ENCODE results near the gene RIMS1. TPM values are rescaled to one million over a fixed set of nuclear protein-coding genes. Genes with fewer than 3 reads are reported as not detected.
A peak's percentile ranks its signal among the peaks of the same experiment; 100 is the strongest.

Gene RIMS1
- total RNA-seq, 4 donors from 2014 or later, result 0.10 to 1.4 (median 1.1) TPM; not detected in 1

DNA sequence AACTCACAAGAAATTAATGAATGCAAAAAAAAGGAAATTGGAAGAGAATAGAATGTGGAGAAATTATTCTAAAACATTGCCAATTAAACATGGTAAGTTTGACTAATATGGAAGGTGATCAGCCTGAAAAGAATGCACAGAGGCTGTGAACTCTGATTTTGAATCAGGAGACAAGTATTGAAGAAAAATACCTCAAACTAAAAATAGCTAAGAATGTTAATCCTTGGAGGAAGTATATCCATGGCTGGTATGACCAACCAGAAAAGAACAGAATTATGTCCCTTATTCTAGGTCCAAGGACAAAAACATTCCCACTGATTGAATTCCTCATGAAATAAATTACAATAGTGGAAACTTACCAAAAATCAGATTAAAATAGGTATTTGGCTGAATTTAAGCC lies 7.3 kb upstream of the RIMS1 start:
- DNase-seq (no peak), ATAC-seq (no peak)
- no peaks in the 10 kb centered on the region for H3K27me3 ChIP-seq
- intact Hi-C loops (cut with DNase I; ENCODE audit: low total_unique reads) (no loop called here), in situ Hi-C loops (cut with MboI; ENCODE audit: low sequenced_read_pairs in 4 of 4) (no loop called here)
- no peaks in the 10 kb centered on the region for H3K36me3 ChIP-seq
- no peaks in the 10 kb centered on the region for H3K9me3 ChIP-seq
- TF ChIP-seq, protein P1, sequence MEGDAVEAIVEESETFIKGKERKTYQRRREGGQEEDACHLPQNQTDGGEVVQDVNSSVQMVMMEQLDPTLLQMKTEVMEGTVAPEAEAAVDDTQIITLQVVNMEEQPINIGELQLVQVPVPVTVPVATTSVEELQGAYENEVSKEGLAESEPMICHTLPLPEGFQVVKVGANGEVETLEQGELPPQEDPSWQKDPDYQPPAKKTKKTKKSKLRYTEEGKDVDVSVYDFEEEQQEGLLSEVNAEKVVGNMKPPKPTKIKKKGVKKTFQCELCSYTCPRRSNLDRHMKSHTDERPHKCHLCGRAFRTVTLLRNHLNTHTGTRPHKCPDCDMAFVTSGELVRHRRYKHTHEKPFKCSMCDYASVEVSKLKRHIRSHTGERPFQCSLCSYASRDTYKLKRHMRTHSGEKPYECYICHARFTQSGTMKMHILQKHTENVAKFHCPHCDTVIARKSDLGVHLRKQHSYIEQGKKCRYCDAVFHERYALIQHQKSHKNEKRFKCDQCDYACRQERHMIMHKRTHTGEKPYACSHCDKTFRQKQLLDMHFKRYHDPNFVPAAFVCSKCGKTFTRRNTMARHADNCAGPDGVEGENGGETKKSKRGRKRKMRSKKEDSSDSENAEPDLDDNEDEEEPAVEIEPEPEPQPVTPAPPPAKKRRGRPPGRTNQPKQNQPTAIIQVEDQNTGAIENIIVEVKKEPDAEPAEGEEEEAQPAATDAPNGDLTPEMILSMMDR (IDR thresholded peaks at IDR 0.05 in 4 of 5, conservative IDR thresholded peaks at IDR 0.05 in 1 of 5), result no peak
- no peak for TF ChIP-seq POLR2A (IDR thresholded peaks at IDR 0.05)
- no peaks in the 10 kb centered on the region for H3K4me1 ChIP-seq
- H3K27ac ChIP-seq, result no peak overlapping the region
- H3K4me3 ChIP-seq, result no peak overlapping the region

DNA sequence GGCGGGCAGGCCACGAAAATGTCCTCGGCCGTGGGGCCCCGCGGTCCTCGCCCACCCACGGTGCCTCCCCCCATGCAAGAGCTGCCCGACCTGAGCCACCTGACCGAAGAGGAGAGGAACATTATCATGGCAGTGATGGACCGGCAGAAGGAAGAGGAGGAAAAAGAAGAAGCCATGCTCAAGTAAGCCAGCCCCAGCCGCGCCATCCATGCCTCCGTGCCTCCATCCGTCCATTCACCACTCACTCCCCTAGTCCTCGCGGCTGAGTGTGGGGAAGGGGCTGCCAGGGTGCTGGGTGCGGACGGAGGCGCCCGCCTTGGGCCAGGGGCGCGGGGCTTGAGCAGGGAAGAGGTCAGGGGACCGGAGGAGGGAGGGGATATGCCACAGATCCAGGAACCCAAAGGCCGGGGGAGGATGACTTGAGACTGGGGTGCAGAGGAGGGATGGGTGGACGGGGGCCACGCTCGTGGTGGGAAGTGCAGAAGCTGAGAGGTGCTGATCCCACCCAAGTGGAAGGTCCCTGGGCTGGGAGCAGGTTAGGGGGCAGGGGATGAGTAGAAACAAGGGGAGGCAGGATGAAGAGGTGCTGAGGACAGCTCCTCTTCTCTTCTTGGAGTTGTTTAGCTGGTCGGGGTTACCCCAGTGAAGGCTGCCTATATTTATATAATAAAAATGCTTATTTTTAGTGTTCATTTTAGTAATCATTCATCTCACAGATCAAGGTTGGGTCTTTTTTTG lies 825 bp downstream of the RIMS1 start:
- no peak for ATAC-seq
- peaks cover 11 to 20% (median 19%) of the 10 kb centered on the region in 3 donors for H3K27me3 ChIP-seq
- peaks cover 0 to 3% of the 10 kb centered on the region in 2 donors for H3K4me1 ChIP-seq
- H3K4me3 ChIP-seq, result peak overlapping the region in 3 of 4 donors; percentile 31 to 34 (median 34)
- no peak for DNase-seq
- intact Hi-C loops (cut with DNase I; ENCODE audit: low total_unique reads) (no loop called here), in situ Hi-C loops (cut with MboI; ENCODE audit: low sequenced_read_pairs in 4 of 4) (no loop called here)
- H3K36me3 ChIP-seq, result no peaks in the 10 kb centered on the region
- H3K9me3 ChIP-seq, result no peaks in the 10 kb centered on the region
- no peak for TF ChIP-seq POLR2A (IDR thresholded peaks at IDR 0.05)
- TF ChIP-seq, protein P1 (IDR thresholded peaks at IDR 0.05 in 4 of 5, conservative IDR thresholded peaks at IDR 0.05 in 1 of 5), result no peak
- H3K27ac ChIP-seq, result no peak overlapping the region

DNA sequence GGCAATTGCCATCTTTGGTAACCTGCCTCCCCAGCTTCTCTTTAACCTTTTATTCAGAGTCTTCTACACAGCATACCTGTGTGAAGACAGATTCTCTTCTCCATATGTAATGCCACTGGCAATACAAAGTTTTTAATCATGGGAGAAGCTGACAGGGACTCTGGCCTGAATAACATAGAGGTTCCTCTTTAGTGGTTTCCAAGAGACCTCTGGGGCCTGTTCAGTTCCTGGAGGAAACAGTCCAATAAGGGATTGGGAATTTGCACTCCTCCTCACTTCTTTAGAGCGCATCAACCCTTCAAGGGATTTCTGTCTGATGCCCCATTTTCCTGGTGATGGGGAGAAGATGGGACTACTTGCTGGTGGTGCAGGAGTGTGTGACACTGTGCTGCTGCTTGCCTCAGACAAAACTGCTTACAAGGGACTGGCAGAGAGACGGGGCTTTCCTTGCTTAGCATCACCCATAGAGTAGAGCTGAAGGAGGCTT lies 1.4 kb downstream of the RIMS1 start:
- Histone ChIP-seq H3K4me1 (peaks cover 0 to 3% of the 10 kb centered on the region in 2 donors), H3K9me3 (no peaks in the 10 kb centered on the region), H3K4me3 (no peak overlapping the region), H3K27me3 (peaks cover 11 to 20% (median 19%) of the 10 kb centered on the region in 3 donors), H3K36me3 (no peaks in the 10 kb centered on the region), H3K27ac (no peak overlapping the region)
- DNase-seq (no peak), ATAC-seq (no peak)
- intact Hi-C loops (cut with DNase I; ENCODE audit: low total_unique reads) (no loop called here), in situ Hi-C loops (cut with MboI; ENCODE audit: low sequenced_read_pairs in 4 of 4) (no loop called here)
- TF ChIP-seq POLR2A (IDR thresholded peaks at IDR 0.05), result no peak
- TF ChIP-seq, protein P1 (IDR thresholded peaks at IDR 0.05 in 4 of 5, conservative IDR thresholded peaks at IDR 0.05 in 1 of 5), result no peak

DNA sequence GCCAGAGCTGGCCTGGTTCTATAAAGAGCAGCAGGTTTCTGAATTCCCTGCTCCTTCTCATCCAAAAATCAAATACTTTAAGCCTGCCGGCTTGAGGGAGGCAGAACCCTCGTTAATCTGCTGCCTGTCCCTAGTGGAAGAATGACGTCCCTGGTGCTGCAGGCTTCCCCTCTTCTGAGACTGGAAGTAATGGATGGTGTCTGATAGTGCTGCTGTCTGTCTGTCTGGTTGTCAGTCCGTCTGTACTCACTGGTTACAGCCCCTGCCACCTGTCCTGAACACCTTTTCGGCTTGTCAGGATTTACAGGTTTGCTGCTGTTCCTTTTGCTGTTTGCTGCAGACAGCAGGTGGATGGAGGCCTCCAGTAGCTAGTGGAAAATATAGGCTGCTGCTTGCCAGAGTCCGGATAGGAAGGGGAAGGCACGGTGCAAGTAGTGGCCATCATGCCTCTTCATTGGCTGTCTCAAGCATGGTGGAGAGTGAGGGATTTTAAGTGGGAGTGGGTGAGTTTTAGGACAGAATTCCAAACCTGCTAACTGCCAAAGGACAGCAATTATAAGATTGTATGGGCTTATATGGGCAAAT lies 2.5 kb downstream of the RIMS1 start:
- peaks cover 11 to 20% (median 19%) of the 10 kb centered on the region in 3 donors for H3K27me3 ChIP-seq
- peaks cover 0 to 3% of the 10 kb centered on the region in 2 donors for H3K4me1 ChIP-seq
- no peak overlapping the region for H3K4me3 ChIP-seq
- DNase-seq, result no peak
- in situ Hi-C loops (cut with MboI; ENCODE audit: low sequenced_read_pairs in 4 of 4) (no loop called here), intact Hi-C loops (cut with DNase I; ENCODE audit: low total_unique reads) (no loop called here)
- ATAC-seq, result no peak
- no peak for TF ChIP-seq POLR2A (IDR thresholded peaks at IDR 0.05)
- TF ChIP-seq, protein P1 (IDR thresholded peaks at IDR 0.05 in 4 of 5, conservative IDR thresholded peaks at IDR 0.05 in 1 of 5), result no peak
- no peaks in the 10 kb centered on the region for H3K36me3 ChIP-seq
- no peak overlapping the region for H3K27ac ChIP-seq
- H3K9me3 ChIP-seq, result no peaks in the 10 kb centered on the region

Measured in gastrocnemius medialis (tissue), 4 donors.